Ovary (tissue), 9 donors: ENCODE measurements around the gene TMEM260. TPM values are rescaled to one million over a fixed set of nuclear protein-coding genes. Genes with fewer than 3 reads are reported as not detected.

Experiments used
- DNase-seq, 5 donors: peaks; one replicate each; pipeline ENCODE4 v3.0.0-alpha.2; 2019 to 2020
- H3K27ac ChIP-seq, 2 donors: fragments of 200-600 bp; one replicate each; pipeline versions ENCODE4 v1.5.1 to v1.8.0; 2019 to 2022
- H3K27me3 ChIP-seq: fragments of 200-600 bp; one replicate; pipeline ENCODE4 v1.8.0; 2022
- H3K36me3 ChIP-seq: fragments of 200-600 bp; sonication (generic); one replicate; pipeline ENCODE4 v1.5.1; 2019
- H3K4me1 ChIP-seq: one replicate; pipeline ENCODE4 v1.8.1; 2013; ENCODE audit warnings: mild to moderate bottlenecking, moderate library complexity; ENCODE audit not compliant: insufficient read depth
- H3K4me3 ChIP-seq: fragments of 200-600 bp; sonication (generic); one replicate; pipeline ENCODE4 v1.5.1; 2017
- H3K9me3 ChIP-seq, 2 donors: fragments of 200-600 bp in 1 of 2; sonication (generic) in 1 of 2; one replicate each; pipeline versions ENCODE4 v1.5.1 to v1.8.1; 2013 to 2019; ENCODE audit warnings: mild to moderate bottlenecking in 1 of 2, moderate library complexity in 1 of 2
- CTCF ChIP-seq, 3 donors: fragments of 450-650 bp in 2 of 3; fragments of 200-600 bp in 1 of 3; IDR thresholded peaks; one replicate each; pipeline versions ENCODE4 v1.5.1 to v1.8.0; 2016 to 2022; ENCODE audit warnings: antibody characterized with exemption in 3 of 3, mild to moderate bottlenecking in 1 of 3
- EP300 ChIP-seq: sonication (generic); formaldehyde crosslinking; IDR thresholded peaks from one replicate; pipeline ENCODE4 v1.6.1; 2017; ENCODE audit warnings: antibody characterized with exemption
- POLR2A ChIP-seq: fragments of 450-650 bp; IDR thresholded peaks from one replicate; pipeline ENCODE4 v1.6.1; 2017; ENCODE audit warnings: antibody characterized with exemption, mild to moderate bottlenecking, moderate library complexity
- WGBS, 3 donors: extraction: QIAGEN DNeasy Blood & Tissue Kit in 1 of 3; methylation state at CpG; one replicate each; pipeline versions ENCODE4 v1.1.5 to v1.1.7; 2013 to 2017; 5-methylcytosine and 5-hydroxymethylcytosine counted together
- intact Hi-C, 4 donors: fragments of 100-400 bp; cut with DNase I; formaldehyde crosslinking; loops; one replicate each; pipeline versions ENCODE4 v1.11.0 to v1.15.1; 2022 to 2023
- polyA plus RNA-seq, 2 donors: library from polyadenylated mRNA; stranded (reverse); fragments of 200-250 nt in 1 of 2; fragments of 350-450 nt in 1 of 2; fragmentation: Illumina TruSeq in 1 of 2; extraction: RNeasy Lipid Tissue Mini Kit (QIAGEN cat#74804) in 1 of 2; gene quantifications; one replicate each; pipeline ENCODE4 v1.2.3, GENCODE V29; 2013 to 2014
- total RNA-seq, 7 donors: library from RNA; depleted of rRNA in 2 of 7; stranded (reverse); fragments of >200 nt in 2 of 7; fragmentation: NEBNext Ultra II Directional in 3 of 7; extraction: Animal tissue kit (Norgen Biotek cat#: 25700) in 3 of 7; gene quantifications; one replicate each; pipeline versions ENCODE4 v1.1.0 to v1.2.4, GENCODE V29; 2016 to 2023
- donor health status: DM: no; HTN: no; CAD: no; lungs with moderate emphysema.
- donor health status: DM: no; HTN: no; CAD: no.
- donor health status: Bipolar disorder and iron deficiency.
- donor health status: DM: yes; HTN: yes; CAD: no.
- donor health status: DM: no; HTN: no; CAD: no.
- donor health status: DM: yes; HTN: yes; CAD: no.

Gene TMEM260
- total and polyA plus RNA-seq, 9 donors, result 12.8 to 28.1 (median 21.5) TPM

GRCh38 chr14:56647493-56647892 lies 67.9 kb downstream of the TMEM260 start:
- no peak for DNase-seq
- Histone ChIP-seq H3K27me3 (no peaks in the 10 kb centered on the region), H3K4me1 (no peaks in the 10 kb centered on the region), H3K36me3 (no peaks in the 10 kb centered on the region), H3K27ac (no peak overlapping the region), H3K9me3 (no peaks in the 10 kb centered on the region), H3K4me3 (no peak overlapping the region)
- WGBS, 3 donors, result 62 to 69% (median 67%) methylated on average over 2 of the region's 2 CpGs
- intact Hi-C loops, result no loop called here
- no peak for TF ChIP-seq POLR2A
- no peak for TF ChIP-seq CTCF (IDR thresholded peaks at IDR 0.05)
- TF ChIP-seq EP300, result no peak

GRCh38 chr14:56648508-56649301 lies 69.1 kb downstream of the TMEM260 start:
- TF ChIP-seq POLR2A (no peak), EP300 (no peak), CTCF (IDR thresholded peaks at IDR 0.05) (no peak)

GRCh38 chr14:56649382-56649781 lies 69.8 kb downstream of the TMEM260 start:
- H3K27ac ChIP-seq, result no peak overlapping the region
- intact Hi-C loops, result no loop called here
- no peaks in the 10 kb centered on the region for H3K4me1 ChIP-seq
- TF ChIP-seq EP300 (no peak), CTCF (IDR thresholded peaks at IDR 0.05) (no peak), POLR2A (no peak)
- no peak for DNase-seq
- H3K27me3 ChIP-seq, result no peaks in the 10 kb centered on the region
- 95 to 97% (median 97%) methylated on average over 3 of the region's 3 CpGs for WGBS, 3 donors
- H3K36me3 ChIP-seq, result no peaks in the 10 kb centered on the region
- no peaks in the 10 kb centered on the region for H3K9me3 ChIP-seq
- no peak overlapping the region for H3K4me3 ChIP-seq

More at GRCh38 chr14:56648508-56649301, 69.1 kb downstream of the TMEM260 start:
- no peak for DNase-seq
- Histone ChIP-seq H3K9me3 (no peaks in the 10 kb centered on the region), H3K27me3 (no peaks in the 10 kb centered on the region), H3K4me3 (no peak overlapping the region), H3K27ac (no peak overlapping the region), H3K4me1 (no peaks in the 10 kb centered on the region), H3K36me3 (no peaks in the 10 kb centered on the region)
- intact Hi-C loops, result no loop called here
- WGBS, 3 donors, result 83 to 89% (median 88%) methylated on average over 6 of the region's 6 CpGs

GRCh38 chr14:56650048-56650447 lies 70.5 kb downstream of the TMEM260 start:
- H3K36me3 ChIP-seq, result no peaks in the 10 kb centered on the region
- no peaks in the 10 kb centered on the region for H3K27me3 ChIP-seq
- no peak for TF ChIP-seq EP300
- TF ChIP-seq POLR2A, result no peak
- TF ChIP-seq CTCF (IDR thresholded peaks at IDR 0.05), result no peak
- WGBS, 3 donors, result 74 to 81% (median 75%) methylated on average over 9 of the region's 9 CpGs
- intact Hi-C loops, result no loop called here
- H3K4me1 ChIP-seq, result no peaks in the 10 kb centered on the region
- no peak overlapping the region for H3K27ac ChIP-seq
- no peaks in the 10 kb centered on the region for H3K9me3 ChIP-seq
- no peak overlapping the region for H3K4me3 ChIP-seq
- no peak for DNase-seq
